22Rv1 (cell line): Measurements from ENCODE around the gene USP4.

Experiments
- CTCF ChIP-seq: fragments of 450-650 bp; IDR thresholded peaks from 2 replicates; pipeline ENCODE4 v1.5.1; 2017; ENCODE audit warnings: mild to moderate bottlenecking
- ZFX ChIP-seq: fragments of 450-650 bp; IDR thresholded peaks from 2 replicates; pipeline ENCODE4 v1.6.1; 2017; ENCODE audit warnings: antibody characterized with exemption, borderline replicate concordance

DNA sequence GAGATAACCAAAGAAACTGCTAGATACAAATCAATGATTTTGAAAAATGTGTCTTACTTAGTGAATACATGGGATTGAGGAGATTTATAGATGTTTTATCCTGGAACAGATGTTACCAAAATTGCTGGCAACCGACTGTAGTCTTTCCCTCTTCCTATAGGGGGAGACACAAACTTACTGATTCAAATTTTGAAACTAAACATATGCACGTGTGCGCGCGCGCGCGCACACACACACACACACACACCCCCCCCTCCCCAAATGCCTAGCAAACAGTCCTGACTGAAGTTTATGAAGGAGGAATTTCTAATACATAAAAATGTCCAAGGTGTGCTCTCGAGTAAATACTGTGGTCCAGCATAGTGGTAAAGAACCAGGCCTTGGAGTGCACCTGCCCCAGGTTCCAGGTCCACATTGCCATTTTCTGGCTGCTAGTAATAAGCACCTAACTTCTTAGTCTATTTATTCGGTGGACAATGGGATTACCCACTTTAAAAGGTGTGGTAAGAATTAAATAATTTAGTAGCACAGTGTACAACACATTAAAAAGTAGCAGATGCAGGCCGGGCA lies 44.3 kb downstream of the USP4 start:
- TF ChIP-seq CTCF, result peak; percentile 77
- TF ChIP-seq ZFX, result no peak
